ENCODE data around the gene PTPN12.
A peak's percentile ranks its signal among the peaks of the same experiment; 100 is the strongest.

The PTPN12 gene

DNA sequence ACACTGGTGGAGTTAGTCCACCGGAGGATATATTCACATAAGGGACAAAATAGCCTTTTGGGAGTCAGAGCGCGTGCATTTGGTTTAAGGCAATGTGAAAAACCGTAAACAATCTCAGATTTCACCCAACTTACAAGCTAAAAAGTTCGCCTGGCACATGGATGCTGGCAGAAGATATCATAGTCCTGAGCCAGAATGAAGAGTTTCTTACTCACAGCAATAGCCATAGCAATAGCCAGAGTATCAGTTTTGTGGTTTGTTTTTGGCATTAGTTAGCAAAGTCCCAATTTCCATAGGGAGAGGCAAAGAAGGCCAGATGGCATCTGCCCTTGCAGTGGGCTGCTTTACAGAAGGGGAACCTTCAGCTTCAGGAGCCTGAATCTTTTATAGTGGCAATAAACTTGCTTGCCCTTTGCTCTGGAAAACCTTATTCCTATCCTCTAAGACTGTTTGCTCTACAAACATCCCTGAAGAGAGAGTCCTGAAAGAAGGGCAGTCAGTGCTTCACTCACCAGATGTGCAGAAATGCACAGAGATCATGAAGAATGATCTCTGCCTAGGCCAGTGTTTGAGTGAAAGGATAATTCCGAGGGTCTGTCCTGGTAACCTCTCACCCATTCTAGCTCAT is 130.5 kb downstream of the PTPN12 start:
- no peak overlapping the region for H3K4me3 ChIP-seq (ENCODE audit: control insufficient read depth, low read depth, low read length)
- no peak for TF ChIP-seq CTCF (conservative IDR thresholded peaks at IDR 0.05; ENCODE audit: control insufficient read depth, insufficient read depth, low read depth, low read length)
- DNase-seq (ENCODE audit: low read depth) = peak; percentile 52

DNA sequence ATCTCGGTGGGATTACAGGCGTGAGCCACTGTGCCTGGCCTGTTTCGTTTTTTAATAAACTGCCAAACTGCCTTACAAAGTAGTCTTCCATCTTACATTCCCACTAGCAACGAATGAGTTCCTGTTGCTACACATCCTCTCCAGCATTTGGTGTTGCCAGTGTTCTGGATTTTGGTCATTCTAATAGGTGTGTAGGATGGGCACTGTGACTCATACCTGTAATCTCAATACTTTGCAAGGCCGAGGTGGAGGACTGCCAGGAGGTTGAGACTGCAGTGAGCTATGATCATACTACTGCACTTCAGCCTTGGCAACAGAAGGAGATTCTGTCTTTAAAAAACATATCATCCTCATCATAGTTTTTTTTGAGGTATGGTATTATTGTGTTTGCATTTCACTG is 137.8 kb downstream of the PTPN12 start:
- H3K4me3 ChIP-seq (ENCODE audit: control insufficient read depth, low read depth, low read length) = no peak overlapping the region
- TF ChIP-seq CTCF (conservative IDR thresholded peaks at IDR 0.05; ENCODE audit: control insufficient read depth, insufficient read depth, low read depth, low read length) = no peak
- peak; percentile 65 for DNase-seq (ENCODE audit: low read depth)

- DNase-seq (ENCODE audit: low read depth) = no peak
- no peak for TF ChIP-seq CTCF (conservative IDR thresholded peaks at IDR 0.05; ENCODE audit: control insufficient read depth, insufficient read depth, low read depth, low read length)
- no peak overlapping the region for H3K4me3 ChIP-seq (ENCODE audit: control insufficient read depth, low read depth, low read length)
Observed at GRCh38 chr7:77679608-77680007, 142.5 kb downstream of the PTPN12 start.

GRCh38 chr7:77680266-77680665 is 143.2 kb downstream of the PTPN12 start:
- no peak for TF ChIP-seq CTCF (conservative IDR thresholded peaks at IDR 0.05; ENCODE audit: control insufficient read depth, insufficient read depth, low read depth, low read length)
- no peak overlapping the region for H3K4me3 ChIP-seq (ENCODE audit: control insufficient read depth, low read depth, low read length)
- no peak for DNase-seq (ENCODE audit: low read depth)

- no peak overlapping the region for H3K4me3 ChIP-seq (ENCODE audit: control insufficient read depth, low read depth, low read length)
- DNase-seq (ENCODE audit: low read depth) = peak; percentile 87
- TF ChIP-seq CTCF (conservative IDR thresholded peaks at IDR 0.05; ENCODE audit: control insufficient read depth, insufficient read depth, low read depth, low read length) = no peak
Observed at GRCh38 chr7:77684030-77684429, 146.9 kb downstream of the PTPN12 start.

DNA sequence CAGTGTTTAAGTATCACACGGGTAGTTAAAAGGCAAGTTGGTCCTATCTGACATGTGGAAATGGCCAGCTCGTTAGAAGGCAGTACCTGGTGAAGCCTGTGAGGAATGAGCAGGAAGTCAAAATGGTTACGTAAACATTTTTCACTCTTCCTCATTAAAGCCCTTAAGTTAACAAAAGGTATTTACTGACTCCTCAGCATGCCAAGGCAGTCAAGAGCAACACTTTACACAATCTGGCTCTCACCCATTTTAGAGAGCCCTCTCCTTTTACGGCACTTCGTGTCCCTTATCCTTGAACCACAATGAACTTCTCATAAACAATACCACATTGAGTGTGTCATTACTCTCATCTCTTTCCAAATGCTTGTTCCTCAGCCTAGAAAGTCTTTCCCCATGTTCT is 148.1 kb downstream of the PTPN12 start:
- H3K4me3 ChIP-seq (ENCODE audit: control insufficient read depth, low read depth, low read length) = no peak overlapping the region
- TF ChIP-seq CTCF (conservative IDR thresholded peaks at IDR 0.05; ENCODE audit: control insufficient read depth, insufficient read depth, low read depth, low read length) = no peak
- peak; percentile 55 for DNase-seq (ENCODE audit: low read depth)
